Pericardium fibroblast (primary cell): ENCODE measurements around the gene OR52N5. TPM values are rescaled to one million over a fixed set of nuclear protein-coding genes. Genes with fewer than 3 reads are reported as not detected.

Experiments
- total RNA-seq: library from RNA; depleted of rRNA; stranded (reverse); fragments of >200 nt; gene quantifications from 2 replicates; pipeline ENCODE4 v1.2.3, GENCODE V29; 2015

Gene OR52N5
- not detected in 2 replicates for total RNA-seq

GRCh38 chr11:5783255-5783654 is at the start of gene OR52N5:
Gene OR52N5 (minus strand): TSS chr11:5783355. CDS start chr11:5778634, 4,721 bp downstream.

DNA sequence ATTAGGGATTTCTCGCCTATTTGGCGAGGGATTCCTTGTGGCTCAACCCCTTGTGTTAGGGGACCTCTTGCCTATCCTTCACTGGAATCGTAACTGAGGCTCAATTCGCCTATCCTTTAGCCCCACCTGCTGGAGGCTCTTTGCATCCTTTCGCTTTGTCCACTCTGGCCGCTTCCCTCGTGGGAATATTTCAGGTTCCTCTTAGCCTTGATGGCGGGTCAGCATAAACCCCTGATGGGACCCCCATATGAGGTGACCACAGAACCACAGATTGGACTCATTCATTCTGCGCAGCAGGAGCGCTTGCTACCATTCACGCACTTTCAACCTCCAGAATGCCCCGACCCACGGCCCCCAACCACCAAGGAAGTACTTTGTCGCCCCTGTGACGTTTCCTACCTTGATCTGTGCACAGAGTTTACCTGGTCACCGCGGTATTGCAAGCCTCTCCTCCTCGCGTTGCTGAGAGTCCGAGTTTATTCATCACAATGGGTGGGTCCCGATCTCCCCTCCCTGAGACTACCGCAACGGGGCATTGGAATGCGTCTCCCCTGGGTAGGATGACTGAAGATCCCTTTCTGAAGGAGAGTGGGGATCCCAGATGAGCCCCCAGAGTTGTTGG is 25.5 kb upstream of the OR52N5 start, which contains the start of gene OR52N2:
Gene OR52N2 (plus strand): TSS at position 425 of the 622 bp plus-strand sequence. CDS start 11,412 bp downstream, outside the sequence.

DNA sequence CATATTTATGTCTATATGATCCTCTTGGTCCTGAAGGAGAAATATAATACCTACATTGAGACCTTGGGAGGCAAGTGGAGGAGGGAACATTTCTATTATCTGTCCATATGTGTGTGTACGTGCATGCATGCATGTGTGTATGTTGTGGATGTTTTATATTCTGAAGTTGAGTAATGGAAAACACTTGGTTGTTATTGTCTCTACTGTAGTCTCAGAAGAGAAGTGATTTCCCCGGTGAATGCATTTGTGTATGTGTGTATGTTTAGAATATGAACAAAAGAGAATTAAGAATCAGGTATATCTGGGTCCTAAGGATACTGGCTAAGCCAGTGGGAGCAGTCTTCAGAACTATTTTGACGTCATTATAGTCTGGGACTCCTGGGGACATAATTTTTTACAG is 8.0 kb upstream of the OR52N5 start, which contains the start of gene OR52N1:
Gene OR52N1 (minus strand): TSS at position 101 of the 400 bp plus-strand sequence. CDS start 2,449 bp downstream, outside the sequence.

DNA sequence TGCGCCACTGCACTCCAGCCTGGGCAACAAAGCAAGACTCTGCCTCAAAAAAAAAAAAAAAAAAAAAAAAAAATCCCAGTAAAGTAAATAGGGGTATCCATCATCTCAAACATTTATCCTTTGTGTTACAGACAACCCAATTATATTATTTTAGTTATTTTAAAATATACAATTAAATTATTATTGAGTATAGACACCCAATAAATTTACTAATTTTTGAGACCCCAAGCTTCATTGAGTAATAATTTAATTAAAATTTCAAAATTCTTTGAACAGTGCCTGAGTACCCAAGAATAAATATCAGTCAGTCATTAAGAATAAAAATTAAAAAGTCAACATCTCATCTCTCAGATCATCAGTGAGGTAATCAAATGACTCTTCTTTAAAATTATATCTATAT is 29.2 kb downstream of the OR52N5 start, which contains the start of gene OR52N4:
Gene OR52N4 (plus strand): TSS at position 301 of the 400 bp plus-strand sequence. CDS start 498 bp downstream, outside the sequence.

GRCh38 chr11:5736396-5736795 is 46.8 kb downstream of the OR52N5 start, which contains the start of gene OR56B1:
Gene OR56B1 (plus strand): TSS chr11:5736448. CDS start chr11:5736517, 69 bp downstream.

Other genes starting within 250 kb of the OR52N5 start
- not detected in 2 replicates for gene OR52H1, start 234.8 kb downstream of the OR52N5 start, total RNA-seq
- gene OR52B6, start 202.5 kb downstream of the OR52N5 start, total RNA-seq = not detected in 2 replicates
- 4.0 and 9.2 TPM in 2 replicates for gene TRIM6, start 186.7 kb downstream of the OR52N5 start, total RNA-seq
- 4.6 and 10.2 TPM in 2 replicates for gene TRIM34, start 158.4 kb downstream of the OR52N5 start, total RNA-seq
- gene TRIM5, start 98.3 kb downstream of the OR52N5 start, total RNA-seq = 18.2 and 24.1 TPM in 2 replicates
- gene TRIM22, start 93.6 kb downstream of the OR52N5 start, total RNA-seq = 15.5 and 48.8 TPM in 2 replicates
- gene OR56B1, start 46.9 kb downstream of the OR52N5 start, total RNA-seq = not detected in 2 replicates
- not detected in 2 replicates for gene OR52N4, start 29.1 kb downstream of the OR52N5 start, total RNA-seq
- not detected in 2 replicates for gene OR52N1, start 7.9 kb upstream of the OR52N5 start, total RNA-seq
- gene OR52N2, start 25.6 kb upstream of the OR52N5 start, total RNA-seq = not detected in 2 replicates
- gene OR52E6, start 58.5 kb upstream of the OR52N5 start, total RNA-seq = not detected in 2 replicates
- not detected in 2 replicates for gene OR52E8, start 74.3 kb upstream of the OR52N5 start, total RNA-seq
- gene OR52E4, start 97.3 kb upstream of the OR52N5 start, total RNA-seq = not detected in 2 replicates
- gene OR52E5, start 109.9 kb upstream of the OR52N5 start, total RNA-seq = not detected in 2 replicates
- gene OR56A3, start 158.9 kb upstream of the OR52N5 start, total RNA-seq = not detected in 2 replicates
- gene OR56A5, start 185.1 kb upstream of the OR52N5 start, total RNA-seq = not detected in 2 replicates
- gene OR52L1, start 203.6 kb upstream of the OR52N5 start, total RNA-seq = not detected in 2 replicates
- gene OR56A4, start 223.6 kb upstream of the OR52N5 start, total RNA-seq = not detected in 2 replicates
- not detected in 2 replicates for gene OR56A1, start 247.4 kb upstream of the OR52N5 start, total RNA-seq